Stimulated activated naive CD4-positive, alpha-beta T cell (primary cell): ENCODE results near the gene IL4.

ENCODE experiments used
- DNase-seq, 6 experiments: peaks; one replicate each; lab custom pipeline; 2025; lab: John Stamatoyannopoulos, UW

IL4 gene

GRCh38 chr5:132695956-132696355 is 22.2 kb downstream of the IL4 start:
- DNase-seq = no peak

GRCh38 chr5:132704875-132705274 is 31.1 kb downstream of the IL4 start:
- no peak for DNase-seq

- no peak for DNase-seq
Observed at GRCh38 chr5:132708645-132709044, 34.9 kb downstream of the IL4 start.

- DNase-seq = peak in 2 of 6 experiments; percentile 9 to 18
Observed at GRCh38 chr5:132714456-132715307, 40.9 kb downstream of the IL4 start.

GRCh38 chr5:132718544-132719312 is 44.9 kb downstream of the IL4 start:
- DNase-seq = no peak

- DNase-seq = no peak
Observed at GRCh38 chr5:132725745-132726144, 52.0 kb downstream of the IL4 start.

GRCh38 chr5:132729896-132730295 is 56.1 kb downstream of the IL4 start:
- DNase-seq = no peak
